HepG2 (cell line): ENCODE data around the gene EPHA2. TPM values are rescaled to one million over a fixed set of nuclear protein-coding genes. Genes with fewer than 3 reads are reported as not detected.

Experiments used
- ATAC-seq: fragments of 200-7000 bp; cut with Tn5 transposase; 3 replicates; pipeline ENCODE4 v1.9.1; 2020; ENCODE audit warnings: mild to moderate bottlenecking, moderate library complexity
- BruUV-seq: library from RNA; stranded (reverse); fragments of 400-500 nt; replicated peaks from 2 replicates; lab custom pipeline; 2021; lab: Mats Ljungman, UMichigan
- CTCF ChIA-PET: fragments of 300-600 bp; formaldehyde crosslinking; extraction: SDS; loops from one replicate; lab custom pipeline; 2021; ENCODE audit warnings: low total read pairs, inconsistent platforms, low intra/inter-chr PET ratio; lab: Yijun Ruan, JAX
- POLR2A ChIA-PET: fragments of 350-600 bp; sonication (Branson Sonifier 250); formaldehyde crosslinking; loops from one replicate; lab custom pipeline; 2020; ENCODE audit warnings: antibody characterized with exemption, inconsistent platforms; lab: Yijun Ruan, JAX
- DNase-seq: peaks from one replicate; pipeline ENCODE4 v3.0.0-alpha.2; 2015; ENCODE audit warnings: low spot score
- FAIRE-seq: peaks from 3 replicates; lab custom pipeline; 2011; peaks lifted over from hg19 to GRCh38; lab: Jason Lieb, UNC
- H2AFZ ChIP-seq: one replicate; pipeline ENCODE4 v1.6.1; 2011; ENCODE audit warnings: low read length, inconsistent platforms
- H3K27ac ChIP-seq: fragments of 300-600 bp; 3 replicates; pipeline ENCODE4 v1.8.0; 2011; ENCODE audit warnings: mixed run types, mild to moderate bottlenecking, mixed read lengths, low read length, inconsistent platforms; ENCODE audit not compliant: insufficient read depth; ENCODE audit errors: extremely low read length
- H3K27me3 ChIP-seq, 2 experiments: fragments of 200-600 bp in 1 of 2; 2 replicates in 1 of 2; 3 replicates in 1 of 2; pipeline versions ENCODE4 v1.6.0 to v1.8.0; 2011; ENCODE audit warnings: low read length in 2 of 2, mild to moderate bottlenecking in 2 of 2, moderate library complexity in 2 of 2, inconsistent platforms in 1 of 2; ENCODE audit not compliant: insufficient read depth in 2 of 2, control insufficient read depth in 1 of 2
- H3K36me3 ChIP-seq, 2 experiments: fragments of 200-600 bp in 1 of 2; replicated peaks in 1 of 2; 2 replicates in 1 of 2; 3 replicates in 1 of 2; pipeline versions ENCODE4 v1.5.1 to v1.8.0; 2011; ENCODE audit warnings: low read length in 2 of 2, inconsistent platforms in 1 of 2; ENCODE audit not compliant: insufficient read depth in 2 of 2, control insufficient read depth in 1 of 2
- H3K4me1 ChIP-seq: 2 replicates; pipeline ENCODE4 v1.5.1; 2012; ENCODE audit warnings: low read length, inconsistent platforms; ENCODE audit not compliant: insufficient read depth
- H3K4me2 ChIP-seq: 2 replicates; pipeline ENCODE4 v1.6.0; 2011; ENCODE audit warnings: low read depth, low read length, inconsistent platforms
- H3K4me3 ChIP-seq, 3 experiments: fragments of 200-600 bp in 1 of 3; sonication (generic), shearing (Covaris generic) in 1 of 3; replicated peaks in 1 of 3; 2 replicates each; pipeline ENCODE4 v1.5.1; 2011 to 2016; ENCODE audit warnings: low read length in 3 of 3, inconsistent platforms in 2 of 3, low read depth in 2 of 3, mild to moderate bottlenecking in 2 of 3, control low read depth in 1 of 3, mixed read lengths in 1 of 3; ENCODE audit not compliant: insufficient read depth in 1 of 3
- H3K79me2 ChIP-seq: one replicate; pipeline ENCODE4 v1.6.1; 2011; ENCODE audit warnings: low read length, inconsistent platforms; ENCODE audit not compliant: insufficient read depth
- H3K9ac ChIP-seq: 2 replicates; pipeline ENCODE4 v1.6.0; 2011; ENCODE audit warnings: mild to moderate bottlenecking, low read depth, low read length, inconsistent platforms; ENCODE audit not compliant: insufficient read depth
- H3K9me3 ChIP-seq: 2 replicates; pipeline ENCODE4 v1.5.1; 2012; ENCODE audit warnings: mild to moderate bottlenecking, low read length
- H4K20me1 ChIP-seq: 2 replicates; pipeline ENCODE4 v1.6.0; 2011; ENCODE audit warnings: inconsistent platforms, mild to moderate bottlenecking, low read length, moderate library complexity; ENCODE audit not compliant: insufficient read depth
- ATAD3A ChIP-seq: sonication (generic); formaldehyde crosslinking; IDR thresholded peaks from 2 replicates; pipeline ENCODE4 v1.4.0; 2020; ENCODE audit warnings: missing genetic modification reagents
- FOXA3 ChIP-seq: IDR thresholded peaks from 2 replicates; pipeline ENCODE4 v1.6.1; 2016; ENCODE audit warnings: missing genetic modification reagents, missing compliant biosample characterization
- KDM5B ChIP-seq: sonication (generic); formaldehyde crosslinking; IDR thresholded peaks from 2 replicates; pipeline ENCODE4 v1.4.0; 2020; ENCODE audit warnings: missing genetic modification reagents, mild to moderate bottlenecking, borderline replicate concordance
- MXD4 ChIP-seq: IDR thresholded peaks from 2 replicates; pipeline ENCODE4 v1.6.1; 2016; ENCODE audit warnings: mild to moderate bottlenecking, missing biosample characterization, missing genetic modification reagents
- PLRG1 ChIP-seq: fragments of 450-650 bp; conservative IDR thresholded peaks from 2 replicates; pipeline ENCODE4 v1.6.1; 2016
- RBFOX2 ChIP-seq: fragments of 200-400 bp; formaldehyde crosslinking; IDR thresholded peaks from 2 replicates; pipeline ENCODE4 v1.6.1; 2017; ENCODE audit warnings: low read depth, mild to moderate bottlenecking, low read length
- SMAD1 ChIP-seq: sonication (generic); formaldehyde crosslinking; IDR thresholded peaks from 2 replicates; pipeline ENCODE4 v1.4.0; 2020; ENCODE audit warnings: missing genetic modification reagents, low read depth, mild to moderate bottlenecking, borderline replicate concordance
- XRCC5 ChIP-seq: fragments of 200-400 bp; formaldehyde crosslinking; optimal IDR thresholded peaks from 2 replicates; pipeline ENCODE3; 2017; ENCODE audit warnings: mild to moderate bottlenecking, low read length
- ZNF318 ChIP-seq: sonication (generic); formaldehyde crosslinking; IDR thresholded peaks from 2 replicates; pipeline ENCODE4 v1.4.0; 2020; ENCODE audit warnings: mild to moderate bottlenecking, missing genetic modification reagents
- ZNF691 ChIP-seq: sonication (generic); formaldehyde crosslinking; IDR thresholded peaks from 2 replicates; pipeline ENCODE4 v1.4.0; 2020; ENCODE audit warnings: missing genetic modification reagents, low read depth, mild to moderate bottlenecking, borderline replicate concordance
- WGBS: methylation state at CpG from one replicate; pipeline ENCODE4 v1.1.6; 2017; ENCODE audit warnings: low lambda C conversion rate; 5-methylcytosine and 5-hydroxymethylcytosine counted together
- in situ Hi-C: cut with HindIII; loops from 2 replicates; pipeline ENCODE4 v1.10.0; 2017; ENCODE audit warnings: low pct_unique_long_range_greater_than_20kb; ENCODE audit not compliant: extremely low pct_ligation_motif_present
- intact Hi-C: fragments of 100-400 bp; cut with micrococcal nuclease; formaldehyde crosslinking; loops from one replicate; pipeline ENCODE4 v1.10.0; 2022; ENCODE audit not compliant: unreplicated experiment
- polyA plus RNA-seq, 8 experiments: library from polyadenylated mRNA; depleted of rRNA in 3 of 8; stranded (reverse) in 7 of 8; unstranded in 1 of 8; fragments of >200 nt; fragmentation: Illumina TruSeq in 4 of 8; extraction: Trizol in 4 of 8; gene quantifications; 2 replicates each; pipeline versions ENCODE4 v1.2.1 to v1.2.3, GENCODE V29; 2011 to 2016; ENCODE audit warnings: low read depth in 4 of 8, missing spikeins in 1 of 8, mixed read lengths in 1 of 8; ENCODE audit not compliant: insufficient read depth in 1 of 8
- total RNA-seq, 5 experiments: library from RNA; depleted of rRNA; stranded (reverse); fragments of >200 nt; fragmentation: Illumina TruSeq; extraction: Trizol; gene quantifications; 2 replicates each; pipeline ENCODE4 v1.2.3, GENCODE V29; 2016; ENCODE audit warnings: low read depth in 1 of 5

EPHA2 gene
- total and polyA plus RNA-seq, 2 of the 13 experiments (the other 11 are each of a cell fraction or from before 2014, with no cell fraction given): 33.6 to 53.6 TPM

- 91% methylated on average over 12 of the region's 16 CpGs for WGBS
- no peak overlapping the region for H3K27ac ChIP-seq
- ATAC-seq (no peak), FAIRE-seq (no peak), DNase-seq (no peak)
- ChIA-PET CTCF (no interaction called here), POLR2A (no interaction called here)
- in situ Hi-C loops: no loop called here
- H3K27me3 ChIP-seq: no peaks in the 10 kb centered on the region
- H4K20me1 ChIP-seq: peaks cover 62% of the 10 kb centered on the region
- BruUV-seq: no TSS peak
- no peak overlapping the region for H2AFZ ChIP-seq
- H3K79me2 ChIP-seq: peaks cover 73% of the 10 kb centered on the region
- H3K4me3 ChIP-seq: no peak overlapping the region
- peaks cover 46 to 62% of the 10 kb centered on the region in 2 experiments for H3K36me3 ChIP-seq
- intact Hi-C loops: loop anchor here (10.0 kb wide), 1 partner anchor 67 kb away; the partner anchor contains the start of gene FAM131C
- H3K9ac ChIP-seq: no peak overlapping the region
- H3K4me1 ChIP-seq: peaks cover 72% of the 10 kb centered on the region
- H3K9me3 ChIP-seq: no peaks in the 10 kb centered on the region
- no peak overlapping the region for H3K4me2 ChIP-seq
- TF ChIP-seq SMAD1: no peak
- no peak for TF ChIP-seq XRCC5
- TF ChIP-seq RBFOX2: 0 out of 2 replicates have a peak, but pooled peaks have one; percentile 43
- TF ChIP-seq PLRG1: no peak
- TF ChIP-seq ZNF318: no peak
- no peak for TF ChIP-seq FOXA3 (CRISPR knock-in tag)
- no peak for TF ChIP-seq ZNF691 (CRISPR knock-in tag)
- no peak for TF ChIP-seq ATAD3A (CRISPR knock-in tag)
- TF ChIP-seq MXD4 (CRISPR knock-in tag): no peak
- TF ChIP-seq KDM5B: no peak
These were observed 14.1 kb downstream of the EPHA2 start for GRCh38 chr1:16141573-16142336.
